HG03354 (cell line): Measurements from ENCODE around the gene RAI2.

ENCODE experiments used
- ATAC-seq: cut with Tn5 transposase; IDR thresholded peaks from one replicate; pipeline ENCODE4 v1.9.1; 2021; ENCODE audit warnings: mild to moderate bottlenecking; ENCODE audit not compliant: unreplicated experiment, poor library complexity, severe bottlenecking

The RAI2 gene

DNA sequence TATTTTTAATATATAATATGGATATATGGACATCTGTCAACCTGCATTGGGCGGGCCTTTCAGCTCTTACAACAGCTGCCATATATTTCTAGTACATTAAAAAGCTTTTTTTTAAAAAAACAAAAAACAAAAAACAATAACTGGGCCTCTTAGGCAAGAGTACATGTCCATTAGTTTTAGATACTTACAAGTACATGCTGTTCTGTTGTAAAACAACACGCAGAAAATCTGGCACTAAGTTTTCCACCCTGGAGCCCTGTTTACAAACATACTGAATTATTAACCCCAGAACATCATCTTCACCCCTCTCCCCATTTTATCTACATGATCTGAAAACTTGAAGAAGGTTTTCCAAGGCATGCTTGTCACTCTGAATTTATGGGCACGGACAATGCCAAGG, 29.8 kb downstream of the RAI2 start:
- ATAC-seq, result no peak

DNA sequence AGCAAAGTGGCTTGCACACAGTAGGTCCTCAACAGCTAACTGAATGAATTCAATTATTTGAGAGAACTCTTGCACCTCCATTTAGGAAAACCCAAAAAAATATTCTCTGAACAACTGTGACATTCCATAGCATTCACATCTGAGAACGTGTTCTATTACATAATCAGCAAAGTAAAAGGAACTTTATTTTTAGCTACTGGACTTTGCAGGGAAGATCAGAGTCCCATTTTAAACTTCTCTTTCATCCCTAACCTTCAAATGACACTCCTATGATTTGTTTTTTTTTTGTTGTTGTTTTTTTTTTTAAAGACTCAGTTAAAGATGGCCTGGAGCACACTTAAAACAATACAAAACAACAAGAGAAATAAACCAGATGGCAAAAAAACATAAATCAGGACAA, 30.9 kb downstream of the RAI2 start:
- no peak for ATAC-seq

DNA sequence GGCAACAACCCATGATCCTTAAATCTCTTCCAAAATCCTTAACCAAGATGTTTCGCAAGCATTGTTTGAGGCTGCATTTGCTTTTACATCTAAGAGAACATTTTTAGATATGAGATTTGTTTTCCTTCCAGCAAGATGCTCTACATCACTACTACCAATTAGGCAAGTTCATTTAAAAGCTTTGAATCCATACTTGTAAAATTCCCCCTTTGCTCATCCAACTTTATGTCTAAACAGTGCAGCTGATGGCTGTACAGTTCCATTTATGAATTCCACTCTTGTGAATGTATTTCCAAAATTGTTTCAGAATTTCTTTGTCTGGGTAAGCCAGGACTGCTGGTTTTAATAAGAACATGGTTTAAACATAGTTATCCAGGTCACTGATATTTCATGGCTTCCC, 31.5 kb downstream of the RAI2 start:
- ATAC-seq, result no peak

DNA sequence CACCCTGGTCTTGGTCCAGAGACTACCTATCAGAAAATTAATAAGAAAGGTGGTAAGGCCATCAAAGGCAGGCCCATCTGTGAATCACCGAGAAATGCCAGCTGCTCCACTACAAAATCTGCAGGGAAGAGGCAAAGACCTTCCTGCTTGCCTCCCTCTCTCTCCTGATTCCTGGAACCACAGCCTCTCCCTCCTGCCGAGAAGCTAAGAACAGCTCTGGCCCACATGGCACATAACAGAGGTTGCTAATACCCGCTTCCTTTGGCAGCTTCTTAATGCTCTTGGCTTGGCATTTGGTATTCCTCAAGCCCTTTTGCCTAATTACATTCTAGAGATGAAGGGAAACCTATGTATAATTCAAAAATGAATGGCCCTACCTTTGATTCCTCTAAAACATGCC, 32.9 kb downstream of the RAI2 start:
- no peak for ATAC-seq

DNA sequence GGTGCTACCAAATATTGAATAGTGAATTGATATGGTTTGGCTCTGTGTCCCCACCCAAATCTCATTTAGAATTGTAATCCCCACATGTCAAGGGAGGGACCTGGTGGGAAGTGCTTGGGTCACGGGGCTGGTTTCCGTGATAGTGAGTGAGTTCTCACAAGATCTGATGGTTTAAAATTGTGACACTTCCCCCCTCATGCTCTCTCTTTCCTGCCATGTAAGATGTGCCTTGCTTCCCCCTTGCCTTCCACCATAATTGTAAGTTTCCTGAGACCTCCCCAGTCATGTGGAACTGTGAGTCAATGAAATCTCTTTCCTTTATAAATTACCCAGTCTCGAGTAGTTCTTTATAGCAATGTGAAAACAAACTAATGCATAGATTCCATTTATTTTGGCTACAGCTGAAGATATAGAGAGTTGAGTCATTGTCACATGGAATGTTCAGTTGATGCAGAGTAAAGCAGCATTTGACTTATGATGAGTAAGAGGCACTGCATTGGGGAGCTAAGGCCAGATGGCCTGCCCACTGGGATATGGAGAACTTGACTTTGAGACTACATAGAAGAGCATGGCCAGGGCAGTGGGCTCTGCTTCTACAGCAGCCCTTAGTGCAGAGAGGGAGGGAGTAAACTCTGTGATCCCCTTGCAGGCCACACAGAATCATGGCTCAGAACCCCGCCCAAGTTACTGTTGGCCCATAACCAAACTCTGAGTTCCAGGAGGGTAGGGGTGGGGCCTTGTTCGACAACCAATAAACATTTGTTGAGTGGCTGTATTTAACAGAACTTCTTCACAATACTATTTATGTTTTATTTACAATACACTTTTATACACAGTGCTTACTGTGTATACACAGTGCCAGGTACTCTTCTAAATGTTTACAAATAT, 34.2 kb downstream of the RAI2 start:
- no peak for ATAC-seq

DNA sequence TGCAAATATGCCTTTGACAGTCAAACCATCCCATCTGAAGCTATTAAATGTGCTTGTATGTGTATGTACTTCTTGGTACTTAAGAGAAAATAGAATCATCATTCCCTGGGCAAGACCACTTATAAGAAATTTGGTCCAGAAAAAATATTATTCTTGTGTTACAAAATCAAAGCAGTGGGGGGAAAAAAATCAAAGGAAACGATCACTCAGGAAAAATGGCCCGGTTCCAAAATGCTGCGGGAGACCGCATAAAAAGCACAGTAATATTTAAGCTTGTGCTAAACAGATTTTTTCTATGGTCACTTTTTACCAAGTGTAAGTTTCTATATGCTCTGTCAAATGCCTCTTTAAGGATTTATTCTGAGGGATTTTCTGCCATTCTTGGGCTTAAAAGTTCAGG, 36.1 kb downstream of the RAI2 start:
- ATAC-seq, result no peak

DNA sequence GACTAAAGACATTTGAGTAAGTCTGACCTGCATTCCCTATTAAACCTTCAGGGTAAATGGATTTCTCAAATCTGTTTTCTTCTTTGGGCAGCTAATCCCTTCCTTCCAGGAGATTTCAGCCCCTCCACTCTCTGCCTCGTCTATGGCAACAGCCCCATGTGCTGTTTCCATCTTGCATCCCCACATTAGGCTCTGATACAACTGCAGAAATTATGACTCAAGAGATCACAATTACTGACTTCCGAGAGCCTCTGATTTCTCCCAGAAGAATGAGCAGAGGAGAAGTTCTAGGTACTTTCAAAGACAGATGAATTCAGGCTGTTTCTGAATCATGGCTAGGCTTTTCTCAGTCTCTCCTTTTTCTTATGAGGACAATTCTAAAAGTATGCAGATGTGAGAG, 38.7 kb downstream of the RAI2 start:
- no peak for ATAC-seq

DNA sequence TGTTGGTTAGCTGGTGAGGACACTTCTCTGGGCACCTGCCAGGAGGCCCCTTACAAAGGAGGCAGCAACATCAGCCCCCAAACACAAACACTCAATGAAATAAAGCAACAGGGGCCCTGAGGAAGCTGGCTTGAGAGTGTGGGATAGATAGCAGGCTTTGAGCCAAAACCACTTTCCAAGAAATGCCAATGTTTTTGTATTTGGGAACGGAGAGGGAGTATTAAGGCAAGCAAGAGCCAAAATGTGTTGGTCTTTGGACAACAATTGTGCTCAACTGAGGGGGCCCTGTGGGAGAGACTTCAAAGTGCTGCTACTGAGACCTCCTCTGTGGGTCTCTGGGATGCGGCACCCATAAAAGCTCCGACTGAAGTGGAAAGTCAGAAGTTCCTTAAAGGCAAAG, 41.0 kb downstream of the RAI2 start:
- ATAC-seq, result no peak

DNA sequence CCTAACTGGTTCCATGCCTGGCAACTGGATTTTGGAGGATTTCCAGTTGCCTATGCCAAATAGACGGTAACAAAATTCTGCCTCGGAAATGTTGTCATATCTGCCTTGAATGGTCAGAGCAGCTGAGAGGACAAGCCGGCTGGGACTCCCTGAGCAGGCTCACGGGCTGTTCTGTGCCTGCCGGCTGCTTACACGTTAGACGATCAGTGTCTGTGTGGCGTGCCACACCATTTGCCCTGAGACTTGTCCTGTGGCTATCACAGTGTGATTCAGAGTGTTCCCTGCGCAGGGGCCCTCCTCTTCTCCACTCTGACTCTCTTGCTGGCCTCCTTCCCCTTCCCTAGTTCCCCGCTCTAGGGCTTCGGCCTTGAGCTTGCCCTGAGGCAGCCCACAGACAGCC, 42.4 kb downstream of the RAI2 start:
- no peak for ATAC-seq

DNA sequence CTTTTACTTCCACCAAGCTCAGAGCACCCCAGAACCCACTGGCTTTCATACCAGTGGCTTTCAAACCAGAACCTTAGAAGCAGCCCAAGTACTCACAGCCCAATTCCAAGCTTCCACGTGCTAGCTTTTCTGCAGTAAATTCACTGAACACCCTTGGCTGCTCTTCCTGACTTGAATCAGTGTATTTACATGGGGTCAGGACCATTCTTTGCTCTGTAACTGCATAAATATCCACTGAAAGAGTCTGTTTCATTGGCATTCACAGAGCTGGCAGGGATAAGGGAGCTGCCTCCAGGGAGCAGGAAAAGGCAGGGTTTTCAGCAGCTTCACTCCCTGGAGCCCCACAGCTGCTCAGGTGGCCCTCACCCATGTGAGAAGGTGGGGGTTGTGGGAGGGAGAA, 43.8 kb downstream of the RAI2 start:
- no peak for ATAC-seq

DNA sequence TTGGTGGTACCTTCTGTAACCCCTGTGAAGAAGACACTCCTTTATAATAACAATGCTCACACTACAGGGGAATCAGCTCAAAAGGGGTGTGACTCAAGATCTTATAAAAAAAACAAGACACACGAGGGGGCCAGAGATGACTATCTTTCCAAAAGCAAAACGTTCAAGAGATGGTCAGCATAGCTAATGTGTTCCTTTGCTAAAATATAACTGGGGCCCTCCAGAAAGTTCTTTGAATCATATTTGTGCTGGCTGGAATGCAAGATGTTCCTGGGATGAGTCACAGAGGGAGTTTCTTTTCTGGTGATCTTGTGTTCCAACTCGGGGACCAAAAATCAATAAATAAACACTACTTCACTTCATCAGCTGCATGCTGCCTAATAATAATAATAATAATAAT, 46.5 kb downstream of the RAI2 start:
- ATAC-seq, result no peak

DNA sequence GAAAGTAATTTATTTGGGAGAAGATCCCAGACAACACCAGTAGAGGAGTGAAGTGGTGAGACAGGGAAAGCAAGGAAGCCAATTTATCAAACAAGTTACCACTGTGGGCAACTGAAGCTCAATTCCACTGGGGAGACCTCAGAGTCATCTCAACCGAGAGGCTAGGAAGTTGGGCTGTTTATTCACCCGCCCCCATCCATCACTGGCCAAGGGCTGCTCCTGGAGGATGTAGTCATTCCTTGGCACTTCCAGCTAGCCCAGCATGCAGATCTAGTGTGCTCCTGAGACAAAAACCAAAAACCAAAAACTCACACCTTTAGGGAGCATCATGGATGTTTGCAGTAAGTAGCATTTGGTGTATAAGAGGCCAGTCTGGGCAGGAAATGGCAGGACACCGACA, 47.0 kb downstream of the RAI2 start:
- no peak for ATAC-seq

DNA sequence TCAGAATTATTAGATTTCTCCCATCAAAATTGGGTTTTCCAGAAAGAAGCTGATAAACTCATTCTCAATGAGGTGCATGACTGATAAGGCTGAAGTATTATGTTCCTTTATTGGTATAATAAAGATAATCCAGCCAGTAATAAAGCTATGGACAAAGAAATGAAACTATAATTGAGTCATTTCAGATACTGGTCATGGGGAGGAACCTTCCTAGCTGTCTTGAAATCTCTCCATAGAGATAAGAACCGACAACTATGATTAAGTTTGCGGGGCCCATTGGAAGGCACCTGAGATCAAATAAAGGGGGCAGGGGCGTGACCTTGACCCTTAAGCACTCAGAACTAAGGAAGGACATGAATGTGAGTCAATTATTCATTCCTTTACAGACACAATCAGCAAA, 47.8 kb downstream of the RAI2 start:
- ATAC-seq, result no peak

DNA sequence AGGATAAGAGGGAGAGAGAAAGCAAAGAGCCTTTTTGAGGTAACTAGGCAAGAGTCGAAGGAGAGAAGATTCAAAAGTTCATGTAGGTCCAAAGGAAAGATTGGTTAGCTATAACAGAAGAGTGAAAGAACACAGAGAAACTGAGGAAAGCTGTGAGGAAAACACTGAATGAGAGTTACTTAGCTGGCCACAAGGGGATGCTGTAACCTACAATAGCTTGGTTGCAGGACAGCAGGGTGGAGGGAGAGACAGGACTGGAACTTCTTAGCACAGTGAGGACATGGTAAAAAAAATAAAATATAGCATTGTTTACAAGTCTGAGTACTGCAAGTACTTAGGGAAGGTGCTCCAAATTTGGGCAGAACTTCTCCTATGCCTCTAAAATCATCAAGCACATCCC, 48.3 kb downstream of the RAI2 start:
- no peak for ATAC-seq

DNA sequence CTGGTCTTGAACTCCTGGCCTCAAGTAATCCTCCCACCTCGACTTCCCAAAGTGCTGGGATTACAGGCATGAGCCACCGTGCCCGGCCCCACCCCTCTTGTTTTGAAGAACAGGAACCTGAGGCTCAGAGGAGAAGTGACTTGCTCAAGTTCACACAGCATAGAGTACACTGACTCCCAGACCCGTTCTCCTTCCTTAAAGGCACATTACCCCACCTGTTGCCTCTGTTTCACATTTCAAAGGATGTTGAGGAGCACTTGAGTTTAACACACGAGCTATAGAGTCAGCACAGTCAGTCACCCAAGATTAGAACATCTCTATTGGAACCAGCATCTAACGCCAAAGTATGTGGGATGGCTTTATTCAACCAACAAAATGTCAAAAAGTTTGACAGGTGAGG, 51.1 kb downstream of the RAI2 start:
- ATAC-seq, result no peak

DNA sequence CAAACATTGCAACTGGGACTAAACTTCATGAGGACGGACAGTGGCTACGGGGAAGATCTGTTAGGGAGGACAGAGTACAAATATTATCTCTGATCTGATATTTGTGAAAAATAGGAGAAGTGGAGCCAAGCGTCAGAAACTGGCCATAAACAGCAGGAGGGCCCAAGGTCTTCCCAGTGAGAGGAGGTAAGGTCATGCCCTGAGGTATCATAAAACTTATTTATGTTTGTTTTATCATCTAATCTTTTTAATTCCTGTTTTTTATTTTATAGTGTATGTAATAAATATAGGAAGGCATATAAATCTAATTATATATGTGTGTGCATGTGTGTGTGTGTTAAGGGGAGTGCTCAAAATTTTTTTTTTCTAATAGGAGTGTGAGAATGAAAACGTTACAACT, 51.8 kb downstream of the RAI2 start:
- no peak for ATAC-seq

DNA sequence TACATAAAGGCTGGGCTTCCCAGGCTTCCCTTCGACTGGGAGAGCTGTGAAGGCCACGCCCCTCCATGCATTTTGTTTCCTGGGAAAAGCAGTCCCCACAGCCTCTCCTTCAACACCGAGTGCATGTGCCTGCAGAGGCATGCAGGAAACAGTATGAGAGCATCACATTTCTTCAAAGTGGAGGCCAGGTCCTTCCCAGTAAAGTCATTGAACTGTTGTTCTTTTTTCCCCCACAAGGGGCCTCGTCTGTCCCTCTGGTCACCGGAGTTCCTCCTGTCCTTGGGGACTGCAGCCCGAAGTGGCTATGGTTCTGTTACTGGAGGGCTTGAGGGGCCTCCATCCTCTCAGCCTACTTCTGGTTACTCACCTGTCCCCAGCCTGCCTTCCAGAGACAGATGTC, 56.0 kb downstream of the RAI2 start:
- no peak for ATAC-seq

DNA sequence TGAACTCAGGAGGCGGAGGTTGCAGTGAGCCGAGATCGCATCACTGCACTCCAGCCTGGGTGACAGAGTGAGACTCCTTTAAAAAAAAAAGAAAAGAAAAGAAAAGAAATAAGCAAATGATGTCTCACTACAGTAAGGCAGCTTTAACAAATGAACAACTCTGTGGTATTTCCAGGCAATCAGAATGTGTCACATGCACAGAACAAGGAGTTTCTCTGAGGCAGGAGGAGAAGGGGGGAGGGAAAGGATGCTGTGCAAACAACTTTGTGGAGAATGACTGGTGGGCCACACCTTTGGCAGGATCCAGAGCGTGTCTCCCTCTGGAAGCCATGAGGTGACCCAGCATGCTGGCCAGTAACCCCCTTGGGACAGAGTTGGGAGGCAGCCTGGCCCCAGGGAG, 57.6 kb downstream of the RAI2 start:
- no peak for ATAC-seq

DNA sequence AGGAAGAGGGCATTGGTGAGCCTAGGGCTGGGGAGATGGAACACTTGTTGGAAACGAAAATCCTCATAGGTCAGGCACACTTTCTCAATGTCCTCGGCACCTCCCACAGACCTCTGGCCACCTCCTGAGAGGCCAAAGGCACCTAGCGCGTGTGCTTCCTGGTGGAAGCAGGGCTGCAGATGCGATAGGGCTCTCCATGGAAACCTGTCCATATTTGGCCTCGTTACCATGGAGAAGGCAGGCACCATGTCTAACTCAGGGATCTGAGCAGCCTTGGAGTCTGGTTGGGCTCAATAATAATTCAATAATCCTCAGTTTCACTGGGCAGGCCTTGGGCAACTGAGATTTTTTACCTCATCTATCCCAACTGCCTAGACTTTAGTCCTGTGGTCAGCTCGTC, 58.3 kb downstream of the RAI2 start:
- no peak for ATAC-seq

DNA sequence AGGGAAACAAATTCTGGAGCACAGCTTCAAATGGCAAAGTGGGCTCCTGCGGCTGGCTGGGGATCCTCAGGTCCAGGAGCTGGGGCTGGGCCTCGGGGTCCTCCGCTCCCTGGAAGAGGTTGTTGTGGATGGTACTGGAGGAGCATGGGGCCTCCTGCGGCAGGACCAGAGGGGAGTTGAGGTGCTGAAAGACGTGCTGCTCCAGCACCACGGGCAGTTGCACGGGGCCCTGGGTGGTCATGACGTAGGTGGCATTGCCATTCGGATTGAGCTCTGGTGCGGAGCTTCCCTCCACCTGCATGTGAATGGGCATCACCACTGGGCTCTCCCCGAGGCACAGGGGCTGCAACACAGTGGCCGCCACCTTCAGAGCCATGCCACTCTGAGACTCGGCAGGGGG, 59.7 kb downstream of the RAI2 start:
- no peak for ATAC-seq

DNA sequence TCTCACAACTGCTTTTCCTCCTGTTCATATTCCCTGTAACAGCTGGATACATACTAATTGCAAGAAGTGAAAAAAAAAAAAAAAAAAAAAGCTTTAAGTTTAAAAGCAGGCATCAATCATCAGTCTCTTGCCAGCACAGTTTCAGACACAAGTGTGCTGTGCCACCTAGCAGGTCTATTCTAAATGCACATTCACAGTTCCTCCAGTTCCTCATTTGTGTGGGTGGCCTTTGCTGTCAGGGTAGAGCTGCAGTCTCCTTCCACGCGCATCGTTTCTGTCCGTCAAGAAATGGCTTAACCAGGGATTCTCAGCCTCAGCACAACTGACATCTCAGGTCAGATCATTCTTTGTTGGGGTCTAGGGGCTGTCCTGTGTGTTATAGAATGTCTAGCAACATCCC, 62.2 kb downstream of the RAI2 start:
- no peak for ATAC-seq

DNA sequence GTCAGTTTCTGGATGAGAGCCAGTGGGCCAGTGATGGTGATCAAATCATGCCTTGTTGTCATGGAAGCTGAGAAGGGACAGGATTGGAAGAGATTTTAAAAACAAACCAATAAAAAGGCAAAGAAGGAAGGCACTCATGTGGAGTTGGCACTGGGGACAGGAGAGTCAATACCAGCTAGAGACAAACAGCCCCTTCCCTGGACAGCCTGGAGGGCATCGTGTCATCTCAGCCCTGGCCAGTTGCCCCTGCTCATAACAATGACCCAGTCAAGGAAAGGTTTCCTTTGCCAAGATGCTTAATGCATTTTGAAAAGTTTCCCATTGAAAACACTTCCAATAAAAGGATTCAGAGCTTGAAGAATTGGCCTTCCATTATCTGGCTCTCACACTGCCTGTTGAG, 68.3 kb downstream of the RAI2 start:
- ATAC-seq, result no peak
